Smooth muscle cell (in vitro differentiated cells): Measurements from ENCODE around the gene SF3B1. TPM values are rescaled to one million over a fixed set of nuclear protein-coding genes. Genes with fewer than 3 reads are reported as not detected.
A peak's percentile ranks its signal among the peaks of the same experiment; 100 is the strongest.
"Not testable (repeated sequence)": the region's sequence is repeated elsewhere in the genome, so short reads cannot be mapped to it uniquely, and the experiment has no call there.

ENCODE experiments used
- DNase-seq: peaks from one replicate; lab custom pipeline; 2025; ENCODE audit not compliant: unreplicated experiment; lab: John Stamatoyannopoulos, UW
- H2AFZ ChIP-seq: fragments of 200-600 bp; sonication (generic); 2 replicates; pipeline ENCODE4 v1.6.0; 2016; ENCODE audit warnings: antibody characterized with exemption, low read depth, mild to moderate bottlenecking
- H3F3A ChIP-seq: fragments of 200-600 bp; sonication (generic); 2 replicates; pipeline ENCODE4 v1.6.0; 2017; ENCODE audit warnings: antibody characterized with exemption, low read depth
- H3K27ac ChIP-seq: fragments of 200-600 bp; sonication (generic); 2 replicates; pipeline ENCODE4 v1.5.1; 2016; ENCODE audit warnings: low read depth, mild to moderate bottlenecking
- H3K27me3 ChIP-seq: fragments of 200-600 bp; sonication (generic); 2 replicates; pipeline ENCODE4 v1.6.1; 2016; ENCODE audit warnings: low read depth, mild to moderate bottlenecking
- H3K36me3 ChIP-seq: fragments of 200-600 bp; sonication (generic); 2 replicates; pipeline ENCODE4 v1.5.1; 2016; ENCODE audit warnings: low read depth
- H3K4me1 ChIP-seq: fragments of 200-600 bp; sonication (generic); 2 replicates; pipeline ENCODE4 v1.5.1; 2016; ENCODE audit warnings: low read depth
- H3K4me2 ChIP-seq: fragments of 200-600 bp; sonication (generic); 2 replicates; pipeline ENCODE4 v1.6.0; 2016; ENCODE audit warnings: mild to moderate bottlenecking
- H3K4me3 ChIP-seq: fragments of 200-600 bp; sonication (generic); 2 replicates; pipeline ENCODE4 v1.5.1; 2016; ENCODE audit warnings: mild to moderate bottlenecking
- H3K79me2 ChIP-seq: fragments of 200-600 bp; sonication (generic); 2 replicates; pipeline ENCODE4 v1.6.0; 2016; ENCODE audit warnings: low read depth, mild to moderate bottlenecking
- H3K9ac ChIP-seq: fragments of 200-600 bp; sonication (generic); 2 replicates; pipeline ENCODE4 v1.6.0; 2016; ENCODE audit warnings: low read depth
- H3K9me3 ChIP-seq: fragments of 200-600 bp; sonication (generic); replicated peaks from 2 replicates; pipeline ENCODE4 v1.5.1; 2016; ENCODE audit warnings: low read depth
- H4K20me1 ChIP-seq: fragments of 200-600 bp; sonication (generic); 2 replicates; pipeline ENCODE4 v1.6.0; 2016; ENCODE audit warnings: low read depth
- CTCF ChIP-seq: fragments of 200-600 bp; sonication (generic); IDR thresholded peaks from 2 replicates; pipeline ENCODE4 v1.5.1; 2017; ENCODE audit warnings: borderline replicate concordance, mild to moderate bottlenecking, antibody characterized with exemption; ENCODE audit not compliant: insufficient read depth, poor library complexity, severe bottlenecking
- WGBS: methylation state at CpG from one replicate; pipeline ENCODE4 v1.1.7; 2016; ENCODE audit warnings: low lambda C conversion rate; 5-methylcytosine and 5-hydroxymethylcytosine counted together
- polyA plus RNA-seq: library from polyadenylated mRNA; unstranded; fragments of >200 nt; fragmentation: Nextera tagmentation; extraction: Ambion mirVana; gene quantifications from 2 replicates; pipeline ENCODE4 v1.2.1, GENCODE V29; 2016
- total RNA-seq: library from RNA; depleted of rRNA; stranded (reverse); fragments of >200 nt; gene quantifications from 2 replicates; pipeline ENCODE4 v1.2.3, GENCODE V29; 2014

SF3B1 gene
- total and polyA plus RNA-seq, 2 experiments from 2014 or later, result 193 to 729 TPM

GRCh38 chr2:197453123-197453913, 18.5 kb upstream of the SF3B1 start, which contains the start of gene COQ10B:
TSS of gene COQ10B (plus strand) at chr2:197453552. CDS start at chr2:197453561, 9 bp downstream.
- no peaks in the 10 kb centered on the region for H3K27me3 ChIP-seq
- H3K27ac ChIP-seq, result peak within 1 kb of the TSS; percentile 100
- peaks cover 45% of the 10 kb centered on the region for H4K20me1 ChIP-seq
- H2AFZ ChIP-seq, result peak within 1 kb of the TSS; percentile 56
- no peak for TF ChIP-seq CTCF
- no peaks in the 10 kb centered on the region for H3K9me3 ChIP-seq
- H3K4me1 ChIP-seq, result peaks cover 11% of the 10 kb centered on the region
- H3K9ac ChIP-seq, result peak within 1 kb of the TSS; percentile 100
- peak within 1 kb of the TSS; percentile 91 for H3K4me3 ChIP-seq
- peak; percentile 94 for DNase-seq
- WGBS, result 1% methylated on average over 70 of the region's 70 CpGs
- peaks cover 45% of the 10 kb centered on the region for H3K79me2 ChIP-seq
- H3F3A ChIP-seq, result no peaks in the 10 kb centered on the region
- no peaks in the 10 kb centered on the region for H3K36me3 ChIP-seq
- peak within 1 kb of the TSS; percentile 92 for H3K4me2 ChIP-seq

GRCh38 chr2:197452754-197453122, 17.9 kb upstream of the SF3B1 start:
- 7% methylated on average over 11 of the region's 11 CpGs for WGBS
- H3K4me1 ChIP-seq, result peaks cover 11% of the 10 kb centered on the region
- no peak for TF ChIP-seq CTCF
- H3K4me3 ChIP-seq, result peak overlapping the region; percentile 91
- no peaks in the 10 kb centered on the region for H3K36me3 ChIP-seq
- H3K9me3 ChIP-seq, result no peaks in the 10 kb centered on the region
- peaks cover 39% of the 10 kb centered on the region for H3K79me2 ChIP-seq
- H3K4me2 ChIP-seq, result peak overlapping the region; percentile 84
- H2AFZ ChIP-seq, result peak overlapping the region; percentile 56
- H3K9ac ChIP-seq, result peak overlapping the region; percentile 86
- no peak for DNase-seq
- H3K27ac ChIP-seq, result peak overlapping the region; percentile 92
- peaks cover 40% of the 10 kb centered on the region for H4K20me1 ChIP-seq
- no peaks in the 10 kb centered on the region for H3F3A ChIP-seq
- no peaks in the 10 kb centered on the region for H3K27me3 ChIP-seq

- not testable (repeated sequence) for H3K27me3 ChIP-seq, H3K4me3 ChIP-seq, H2AFZ ChIP-seq, H3K9ac ChIP-seq, H3K27ac ChIP-seq, H3F3A ChIP-seq, DNase-seq, H3K9me3 ChIP-seq, H3K36me3 ChIP-seq, H3K4me2 ChIP-seq
- H4K20me1 ChIP-seq, result peaks cover 22% of the 10 kb centered on the region
- H3K4me1 ChIP-seq, result peaks cover 11% of the 10 kb centered on the region
- 93% methylated on average over 6 of the region's 6 CpGs for WGBS
- peaks cover 21% of the 10 kb centered on the region for H3K79me2 ChIP-seq
These were observed 16.1 kb upstream of the SF3B1 start for GRCh38 chr2:197450935-197451358.

GRCh38 chr2:197450465-197450864, 15.6 kb upstream of the SF3B1 start:
- Histone ChIP-seq H3K79me2 (peaks cover 17% of the 10 kb centered on the region), H3K36me3 (no peaks in the 10 kb centered on the region), H2AFZ (no peak overlapping the region), H3F3A (no peaks in the 10 kb centered on the region), H3K27me3 (no peaks in the 10 kb centered on the region), H3K4me3 (no peak overlapping the region), H4K20me1 (peaks cover 17% of the 10 kb centered on the region), H3K4me1 (peaks cover 11% of the 10 kb centered on the region), H3K4me2 (no peak overlapping the region), H3K9me3 (no peaks in the 10 kb centered on the region), H3K27ac (no peak overlapping the region), H3K9ac (no peak overlapping the region)
- DNase-seq, result no peak
- WGBS, result 93% methylated on average over 17 of the region's 25 CpGs
- no peak for TF ChIP-seq CTCF
